ENCODE results near the gene YWHAE.
"Not testable (repeated sequence)": the region's sequence is repeated elsewhere in the genome, so short reads cannot be mapped to it uniquely, and the experiment has no call there.

Gene YWHAE

GRCh38 chr17:1412185-1413110 is 12.4 kb upstream of the YWHAE start:
- no peak for DNase-seq (ENCODE audit: low spot score)

- DNase-seq (ENCODE audit: low spot score): no peak
Measured at GRCh38 chr17:1402262-1402586, 2.2 kb upstream of the YWHAE start.

GRCh38 chr17:1398931-1399678 is 917 bp downstream of the YWHAE start:
- DNase-seq (ENCODE audit: low spot score): no peak

- DNase-seq (ENCODE audit: low spot score): no peak
Measured at GRCh38 chr17:1398028-1398427, 2.0 kb downstream of the YWHAE start.

GRCh38 chr17:1395876-1396665 is 4.0 kb downstream of the YWHAE start:
- not testable (repeated sequence) for DNase-seq (ENCODE audit: low spot score)

- DNase-seq (ENCODE audit: low spot score): no peak
Measured at GRCh38 chr17:1391577-1391976, 8.4 kb downstream of the YWHAE start.

- no peak for DNase-seq (ENCODE audit: low spot score)
Measured at GRCh38 chr17:1390432-1391367, 9.3 kb downstream of the YWHAE start.

GRCh38 chr17:1387490-1388227 is 12.4 kb downstream of the YWHAE start:
- not testable (repeated sequence) for DNase-seq (ENCODE audit: low spot score)

GRCh38 chr17:1386675-1387190 is 13.3 kb downstream of the YWHAE start:
- not testable (repeated sequence) for DNase-seq (ENCODE audit: low spot score)

- DNase-seq (ENCODE audit: low spot score): no peak
Measured at GRCh38 chr17:1386265-1386664, 13.8 kb downstream of the YWHAE start.

- DNase-seq (ENCODE audit: low spot score): no peak
Measured at GRCh38 chr17:1385861-1386260, 14.2 kb downstream of the YWHAE start.

- no peak for DNase-seq (ENCODE audit: low spot score)
Measured at GRCh38 chr17:1384905-1385435, 15.1 kb downstream of the YWHAE start.

- DNase-seq (ENCODE audit: low spot score): no peak
Measured at GRCh38 chr17:1379930-1380313, 20.1 kb downstream of the YWHAE start.

- DNase-seq (ENCODE audit: low spot score): no peak
Measured at GRCh38 chr17:1379208-1379929, 20.7 kb downstream of the YWHAE start.

- DNase-seq (ENCODE audit: low spot score): not testable (repeated sequence)
Measured at GRCh38 chr17:1378476-1378860, 21.6 kb downstream of the YWHAE start.

- no peak for DNase-seq (ENCODE audit: low spot score)
Measured at GRCh38 chr17:1377334-1377733, 22.7 kb downstream of the YWHAE start.

GRCh38 chr17:1376061-1376460 is 24.0 kb downstream of the YWHAE start:
- no peak for DNase-seq (ENCODE audit: low spot score)

GRCh38 chr17:1375615-1376014 is 24.4 kb downstream of the YWHAE start:
- DNase-seq (ENCODE audit: low spot score): no peak

- no peak for DNase-seq (ENCODE audit: low spot score)
Measured at GRCh38 chr17:1374431-1375177, 25.4 kb downstream of the YWHAE start.
